SJSA1 (cell line): Measurements from ENCODE around the gene TMPRSS11F. TPM values are rescaled to one million over a fixed set of nuclear protein-coding genes. Genes with fewer than 3 reads are reported as not detected.

Experiments used
- DNase-seq, 2 experiments: peaks; one replicate each; pipeline ENCODE4 v3.0.0-alpha.2; 2015 to 2020; ENCODE audit warnings: low spot score in 2 of 2, low read depth in 1 of 2
- H3K27ac ChIP-seq: fragments of 250-450 bp; sonication (Bioruptor Pico); 2 replicates; pipeline ENCODE4 v1.5.1; 2020; ENCODE audit warnings: mild to moderate bottlenecking, moderate library complexity
- H3K27me3 ChIP-seq: fragments of 250-450 bp; sonication (Bioruptor Pico); replicated peaks from 2 replicates; pipeline ENCODE4 v1.5.1; 2020; ENCODE audit warnings: mild to moderate bottlenecking, moderate library complexity
- H3K36me3 ChIP-seq: fragments of 250-450 bp; sonication (Bioruptor Pico); 2 replicates; pipeline ENCODE4 v1.5.1; 2020; ENCODE audit warnings: mild to moderate bottlenecking
- H3K4me1 ChIP-seq: fragments of 250-450 bp; sonication (Bioruptor Pico); replicated peaks from 2 replicates; pipeline ENCODE4 v1.6.1; 2021; ENCODE audit warnings: mild to moderate bottlenecking
- H3K4me3 ChIP-seq: fragments of 250-450 bp; sonication (Bioruptor Pico); 2 replicates; pipeline ENCODE4 v1.5.1; 2020; ENCODE audit warnings: mild to moderate bottlenecking
- H3K9me3 ChIP-seq: fragments of 250-450 bp; sonication (Bioruptor Pico); replicated peaks from 2 replicates; pipeline ENCODE4 v1.5.1; 2020; ENCODE audit warnings: mild to moderate bottlenecking
- total RNA-seq: library from RNA; depleted of rRNA; stranded (reverse); fragments of >200 nt; shearing (Covaris generic); gene quantifications from 2 replicates; pipeline ENCODE4 v1.2.3, GENCODE V29; 2014

Gene TMPRSS11F
- total RNA-seq, 1 experiment from 2014 or later: not detected

DNA sequence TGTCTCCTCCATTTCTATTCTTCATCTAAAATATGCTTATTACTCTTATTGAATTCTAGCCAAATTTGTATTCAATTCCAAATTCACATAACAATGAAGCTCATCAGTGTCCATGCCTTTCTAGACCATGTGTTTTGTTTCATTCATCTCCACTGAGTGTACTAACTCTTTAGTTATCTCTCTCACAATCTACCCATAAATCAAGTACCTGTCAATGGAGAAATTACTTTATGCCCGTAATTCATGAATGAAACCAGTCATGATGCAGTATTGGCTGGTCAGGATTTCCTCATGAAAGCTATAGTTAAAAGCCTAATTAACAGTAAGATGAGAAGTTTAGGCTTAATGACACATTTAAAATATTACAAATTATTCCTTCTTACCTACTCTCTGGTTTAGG lies 12.2 kb upstream of the TMPRSS11F start:
- H3K4me3 ChIP-seq: no peak overlapping the region
- H3K9me3 ChIP-seq: no peaks in the 10 kb centered on the region
- H3K27ac ChIP-seq: no peak overlapping the region
- H3K27me3 ChIP-seq: no peaks in the 10 kb centered on the region
- no peaks in the 10 kb centered on the region for H3K36me3 ChIP-seq
- H3K4me1 ChIP-seq: no peaks in the 10 kb centered on the region
- no peak for DNase-seq

DNA sequence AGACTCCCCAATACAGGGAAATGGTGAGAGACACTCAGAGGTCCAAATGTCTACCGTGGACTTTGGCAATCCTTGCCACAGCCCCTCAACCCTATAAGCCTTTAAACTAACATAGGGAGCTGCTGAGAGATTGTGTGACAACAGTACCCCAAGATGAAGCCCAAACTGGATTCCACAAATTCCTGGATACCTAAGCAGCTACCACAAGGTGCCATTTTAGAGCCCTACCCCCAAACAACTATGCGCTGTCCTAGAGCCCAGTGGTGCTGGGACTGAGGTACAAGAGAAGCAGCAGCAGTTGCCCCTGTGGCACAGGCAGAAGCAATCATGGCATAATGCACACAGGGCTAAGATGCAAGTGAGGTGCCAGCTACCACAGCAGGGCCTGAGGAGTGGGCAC lies 2.7 kb upstream of the TMPRSS11F start:
- DNase-seq: no peak
- no peak overlapping the region for H3K27ac ChIP-seq
- H3K4me3 ChIP-seq: no peak overlapping the region
- no peaks in the 10 kb centered on the region for H3K4me1 ChIP-seq
- no peaks in the 10 kb centered on the region for H3K36me3 ChIP-seq
- no peaks in the 10 kb centered on the region for H3K27me3 ChIP-seq
- no peaks in the 10 kb centered on the region for H3K9me3 ChIP-seq

DNA sequence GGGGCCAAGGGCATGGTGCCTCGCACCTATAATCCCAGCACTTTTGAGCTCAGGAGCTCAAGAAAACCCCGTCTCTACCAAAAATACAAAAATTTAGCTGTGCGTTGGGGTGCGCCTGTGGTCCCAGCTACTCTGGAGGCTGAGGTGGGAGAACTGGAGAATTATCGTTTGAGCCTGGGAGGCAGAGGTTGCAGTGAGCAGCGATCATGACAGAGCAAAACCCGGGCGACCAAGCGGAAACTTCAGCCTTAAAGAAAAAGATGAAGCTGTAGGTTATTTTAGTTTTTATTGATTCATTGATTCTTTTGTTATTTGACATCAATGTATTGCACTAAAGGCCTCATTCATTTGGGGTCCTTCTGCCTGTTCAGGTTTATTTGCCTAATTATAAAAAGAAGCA lies 5.4 kb downstream of the TMPRSS11F start:
- no peaks in the 10 kb centered on the region for H3K36me3 ChIP-seq
- no peak overlapping the region for H3K27ac ChIP-seq
- no peaks in the 10 kb centered on the region; the same call in none of the 2 replicates for H3K27me3 ChIP-seq
- no peaks in the 10 kb centered on the region for H3K4me1 ChIP-seq
- no peak for DNase-seq
- no peak overlapping the region for H3K4me3 ChIP-seq
- H3K9me3 ChIP-seq: no peaks in the 10 kb centered on the region

DNA sequence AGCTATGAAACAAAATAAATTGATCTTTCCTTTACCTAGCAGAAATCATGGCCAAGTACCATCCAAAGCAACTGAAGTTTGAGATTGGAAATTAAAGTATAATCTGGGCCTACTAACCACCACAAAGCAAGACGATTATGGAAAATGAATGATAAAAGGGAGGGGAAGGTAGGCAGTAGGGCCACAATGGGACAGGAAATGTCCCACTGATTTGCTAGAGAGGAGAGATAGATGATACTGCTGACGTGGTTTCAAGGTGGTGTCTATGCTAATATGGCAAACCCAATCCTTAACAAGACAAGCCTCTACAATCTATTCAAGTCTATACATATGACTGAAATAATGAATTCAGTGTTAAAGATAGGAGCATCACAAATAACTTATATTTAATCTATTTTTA lies 6.1 kb downstream of the TMPRSS11F start:
- H3K4me3 ChIP-seq: no peak overlapping the region
- H3K9me3 ChIP-seq: no peaks in the 10 kb centered on the region
- no peak for DNase-seq
- no peaks in the 10 kb centered on the region for H3K36me3 ChIP-seq
- no peaks in the 10 kb centered on the region; the same call in none of the 2 replicates for H3K27me3 ChIP-seq
- no peak overlapping the region for H3K27ac ChIP-seq
- no peaks in the 10 kb centered on the region for H3K4me1 ChIP-seq

DNA sequence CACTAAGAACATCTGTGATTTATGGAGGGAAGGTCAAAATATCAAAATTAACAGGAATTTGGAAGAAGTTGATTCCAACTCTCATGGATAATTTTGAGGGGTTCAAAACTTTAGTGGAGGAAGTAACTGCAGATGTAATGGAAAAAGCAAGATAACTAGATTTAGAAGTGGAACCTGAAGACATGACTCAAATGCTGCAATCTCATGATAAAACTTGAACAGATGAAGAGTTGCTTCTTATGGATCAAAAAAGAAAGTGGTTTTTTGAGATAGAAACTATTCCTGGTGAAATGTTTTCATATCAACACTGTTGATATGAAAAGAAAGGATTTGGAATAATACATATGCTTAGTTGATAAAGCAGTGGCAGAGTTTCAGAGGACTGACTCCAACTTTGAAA lies 9.7 kb downstream of the TMPRSS11F start:
- Histone ChIP-seq H3K9me3 (no peaks in the 10 kb centered on the region), H3K4me3 (no peak overlapping the region), H3K36me3 (no peaks in the 10 kb centered on the region), H3K27me3 (no peaks in the 10 kb centered on the region; the same call in none of the 2 replicates), H3K4me1 (no peaks in the 10 kb centered on the region), H3K27ac (no peak overlapping the region)
- DNase-seq: no peak

DNA sequence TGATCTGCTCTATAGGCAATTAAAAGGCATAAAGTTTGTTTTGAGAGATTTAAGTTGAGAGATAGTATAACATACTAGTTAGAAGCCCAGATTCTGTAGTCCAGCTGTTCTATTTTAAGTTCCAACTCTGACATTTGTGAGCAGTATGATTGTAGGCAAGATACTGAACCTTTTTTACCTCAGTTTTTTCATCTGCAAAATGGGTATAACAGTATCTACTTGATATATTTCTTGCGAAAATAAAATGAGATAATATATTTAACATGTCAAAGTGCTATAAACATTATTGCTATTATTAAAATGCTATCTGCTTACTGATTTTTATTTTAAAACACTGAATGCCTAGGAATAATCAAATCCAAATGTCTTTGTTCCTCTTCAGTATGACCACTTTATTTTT lies 19.2 kb downstream of the TMPRSS11F start:
- no peaks in the 10 kb centered on the region; the same call in 1 of the 2 replicates for H3K27me3 ChIP-seq
- H3K36me3 ChIP-seq: no peaks in the 10 kb centered on the region
- H3K9me3 ChIP-seq: no peaks in the 10 kb centered on the region
- no peak overlapping the region for H3K4me3 ChIP-seq
- no peak for DNase-seq
- no peak overlapping the region for H3K27ac ChIP-seq
- H3K4me1 ChIP-seq: no peaks in the 10 kb centered on the region

DNA sequence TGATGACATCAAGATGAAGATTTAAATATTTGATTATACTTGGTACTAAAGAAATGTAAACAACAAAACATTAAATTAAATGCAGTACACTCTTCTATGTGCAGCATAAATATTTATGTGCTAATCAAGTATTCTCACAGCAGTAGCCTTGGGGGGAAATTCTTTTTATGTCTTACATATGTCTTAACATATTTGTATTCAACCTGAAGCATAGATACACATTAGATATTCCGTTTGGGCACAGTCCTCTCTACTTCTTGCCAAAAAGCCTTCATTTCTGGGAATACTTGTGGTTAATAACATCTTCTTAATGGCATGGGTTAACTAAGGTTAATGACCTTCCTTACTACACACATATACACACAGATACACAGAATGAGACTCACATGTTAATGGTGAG lies 19.8 kb downstream of the TMPRSS11F start:
- DNase-seq: no peak
- H3K36me3 ChIP-seq: no peaks in the 10 kb centered on the region
- H3K27ac ChIP-seq: no peak overlapping the region
- no peak overlapping the region for H3K4me3 ChIP-seq
- H3K9me3 ChIP-seq: no peaks in the 10 kb centered on the region
- no peaks in the 10 kb centered on the region; the same call in 1 of the 2 replicates for H3K27me3 ChIP-seq
- no peaks in the 10 kb centered on the region for H3K4me1 ChIP-seq

DNA sequence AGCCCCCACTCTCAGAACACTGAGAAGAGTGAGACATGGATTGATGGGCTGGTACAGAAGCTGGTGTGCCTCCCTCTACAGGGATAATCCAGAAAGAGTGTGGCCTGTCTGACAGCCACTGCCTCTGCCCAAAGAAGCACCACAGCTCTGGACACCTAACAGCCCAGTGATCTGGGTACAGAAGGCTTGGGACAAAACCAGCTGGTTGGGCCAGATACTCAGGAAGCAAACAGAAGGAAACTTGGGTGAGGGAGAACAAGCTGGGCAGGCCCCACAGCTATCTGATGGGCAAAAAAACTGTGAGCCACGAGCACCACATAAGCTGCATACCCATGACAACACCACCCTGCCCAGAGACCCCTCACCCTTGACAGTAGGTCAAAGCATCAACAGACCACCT lies 46.9 kb downstream of the TMPRSS11F start:
- Histone ChIP-seq H3K27ac (no peak overlapping the region), H3K36me3 (no peaks in the 10 kb centered on the region), H3K4me3 (no peak overlapping the region)

DNA sequence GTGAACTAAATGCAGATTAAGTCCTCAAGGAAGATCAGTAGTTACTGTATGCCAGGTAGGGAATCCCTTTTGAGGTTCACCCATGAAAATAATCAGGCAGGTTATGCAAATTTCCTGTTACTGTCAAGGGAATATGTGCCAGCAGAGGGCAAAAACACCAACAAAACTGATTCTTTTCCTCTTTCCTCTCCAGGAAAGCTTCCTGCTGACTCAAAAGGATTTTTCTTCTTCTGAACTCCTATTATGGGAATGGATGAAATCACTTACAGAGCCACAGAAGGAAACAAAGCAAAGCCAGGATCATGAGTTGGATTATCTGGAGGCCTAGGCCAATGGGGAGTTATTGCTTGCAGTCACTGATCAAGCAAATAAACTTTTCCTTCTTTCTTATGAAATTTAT lies 49.7 kb downstream of the TMPRSS11F start:
- H3K27ac ChIP-seq: no peak overlapping the region
- H3K4me1 ChIP-seq: no peaks in the 10 kb centered on the region
- no peaks in the 10 kb centered on the region for H3K36me3 ChIP-seq
- H3K9me3 ChIP-seq: no peaks in the 10 kb centered on the region
- H3K4me3 ChIP-seq: no peak overlapping the region
- DNase-seq: no peak
- no peaks in the 10 kb centered on the region for H3K27me3 ChIP-seq

More for the DNA sequence above, 46.9 kb downstream of the TMPRSS11F start:
- Histone ChIP-seq H3K9me3 (no peaks in the 10 kb centered on the region), H3K27me3 (no peaks in the 10 kb centered on the region), H3K4me1 (no peaks in the 10 kb centered on the region)
- no peak for DNase-seq

DNA sequence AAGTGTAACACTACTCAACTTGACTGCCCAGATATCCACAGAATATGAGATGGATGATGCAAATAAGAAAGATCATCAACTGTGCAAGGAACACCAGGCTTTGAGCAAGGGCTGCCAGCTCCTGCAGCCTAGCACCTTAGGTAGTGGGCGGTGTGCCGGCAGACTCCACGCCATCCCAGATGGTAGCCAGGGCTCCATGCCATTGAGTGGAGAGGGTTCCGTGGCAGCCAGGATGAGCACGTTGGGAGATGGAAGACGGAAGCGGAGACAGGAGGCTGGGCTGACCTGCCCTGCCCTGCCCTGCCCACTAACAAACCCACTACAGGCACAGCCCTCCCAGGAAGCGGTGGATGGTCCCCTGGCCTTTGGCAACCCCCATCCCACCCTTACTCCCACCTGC lies 51.9 kb downstream of the TMPRSS11F start:
- Histone ChIP-seq H3K36me3 (no peaks in the 10 kb centered on the region), H3K27me3 (no peaks in the 10 kb centered on the region), H3K9me3 (no peaks in the 10 kb centered on the region), H3K4me3 (no peak overlapping the region), H3K4me1 (no peaks in the 10 kb centered on the region), H3K27ac (no peak overlapping the region)
- no peak for DNase-seq

DNA sequence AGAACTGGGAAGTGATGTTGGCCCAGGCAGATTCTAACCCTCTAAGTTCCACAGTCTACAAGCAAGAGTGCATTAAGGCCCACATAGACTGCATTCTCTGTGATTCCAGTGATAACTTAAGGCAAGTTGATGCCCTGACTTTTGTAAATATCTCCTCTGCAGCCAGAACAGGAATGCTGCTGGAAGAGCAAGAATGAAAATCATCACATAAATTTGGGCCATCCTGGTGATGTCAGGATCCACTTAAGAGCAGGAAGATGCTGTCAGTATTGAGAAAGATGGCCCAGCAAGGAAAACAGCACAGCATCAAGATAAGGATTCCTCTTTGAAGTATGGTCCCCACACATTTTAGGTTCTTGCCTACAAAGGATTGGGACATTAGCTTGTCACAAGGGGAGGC lies 52.4 kb downstream of the TMPRSS11F start:
- H3K27me3 ChIP-seq: no peaks in the 10 kb centered on the region
- no peaks in the 10 kb centered on the region for H3K4me1 ChIP-seq
- no peak overlapping the region for H3K27ac ChIP-seq
- DNase-seq: no peak
- H3K9me3 ChIP-seq: no peaks in the 10 kb centered on the region
- no peak overlapping the region for H3K4me3 ChIP-seq
- no peaks in the 10 kb centered on the region for H3K36me3 ChIP-seq

DNA sequence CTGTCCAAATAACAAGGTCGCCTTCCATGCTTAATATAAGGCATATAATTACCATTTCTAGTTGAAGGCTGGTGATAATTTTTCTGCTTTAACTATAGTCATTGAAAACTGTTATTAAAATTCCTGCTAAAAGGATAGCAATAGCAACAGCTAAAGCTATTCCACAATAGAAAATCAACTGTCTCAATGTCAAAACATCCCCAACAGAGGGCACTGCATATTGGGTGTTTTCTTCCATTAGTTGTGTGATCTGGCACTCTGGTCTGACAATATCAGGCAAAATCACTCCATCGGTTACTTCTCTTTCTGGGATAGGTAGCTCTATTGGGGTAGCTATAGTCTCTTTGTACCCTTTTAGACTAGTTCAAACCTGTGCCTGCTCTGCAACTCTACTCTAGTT lies 53.5 kb downstream of the TMPRSS11F start:
- H3K4me3 ChIP-seq: no peak overlapping the region
- H3K27me3 ChIP-seq: no peaks in the 10 kb centered on the region
- no peaks in the 10 kb centered on the region for H3K9me3 ChIP-seq
- no peaks in the 10 kb centered on the region for H3K4me1 ChIP-seq
- H3K27ac ChIP-seq: no peak overlapping the region
- no peaks in the 10 kb centered on the region for H3K36me3 ChIP-seq
- no peak for DNase-seq

DNA sequence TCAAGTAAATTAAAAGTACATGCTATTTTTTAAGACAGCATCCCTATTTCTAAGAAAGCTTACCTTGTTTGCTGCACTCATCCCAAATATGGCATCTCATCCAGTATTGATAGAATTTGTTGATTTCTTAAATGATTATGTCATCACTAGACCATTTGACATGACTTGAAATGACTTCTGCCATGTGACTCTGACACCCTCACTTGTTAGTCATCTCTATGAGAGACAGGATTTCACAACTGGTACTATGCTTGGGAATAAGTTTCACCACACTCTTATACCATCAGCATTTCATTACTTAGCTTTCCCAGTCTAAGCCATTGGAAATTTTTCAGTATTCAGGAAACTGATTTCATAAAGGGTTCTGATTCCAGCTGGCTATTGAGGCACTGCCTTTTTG lies 55.3 kb downstream of the TMPRSS11F start:
- no peaks in the 10 kb centered on the region for H3K4me1 ChIP-seq
- no peaks in the 10 kb centered on the region for H3K9me3 ChIP-seq
- H3K27ac ChIP-seq: no peak overlapping the region
- H3K4me3 ChIP-seq: no peak overlapping the region
- H3K27me3 ChIP-seq: no peaks in the 10 kb centered on the region
- no peak for DNase-seq
- no peaks in the 10 kb centered on the region for H3K36me3 ChIP-seq

DNA sequence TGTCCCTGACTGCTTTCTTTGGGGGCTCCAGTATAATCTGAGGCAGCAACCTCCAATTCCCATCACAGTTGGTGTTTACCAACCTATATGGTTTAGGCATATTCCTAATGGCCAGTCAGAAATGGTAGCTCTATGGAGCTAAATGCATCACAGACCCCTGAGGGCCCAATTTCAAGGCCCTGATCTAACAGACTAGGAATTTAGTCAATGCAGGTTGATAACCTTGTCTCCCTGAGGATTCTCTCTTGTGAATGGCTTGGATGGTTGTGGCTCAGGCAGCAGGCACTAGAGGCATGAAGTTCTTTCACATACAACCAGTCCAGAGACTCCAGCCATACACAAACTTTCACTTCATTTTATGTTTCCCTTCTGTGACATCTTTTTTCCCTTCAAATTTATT lies 59.4 kb downstream of the TMPRSS11F start:
- Histone ChIP-seq H3K4me1 (no peaks in the 10 kb centered on the region), H3K27ac (no peak overlapping the region), H3K9me3 (no peaks in the 10 kb centered on the region), H3K4me3 (no peak overlapping the region), H3K36me3 (no peaks in the 10 kb centered on the region), H3K27me3 (no peaks in the 10 kb centered on the region)
- DNase-seq: no peak

DNA sequence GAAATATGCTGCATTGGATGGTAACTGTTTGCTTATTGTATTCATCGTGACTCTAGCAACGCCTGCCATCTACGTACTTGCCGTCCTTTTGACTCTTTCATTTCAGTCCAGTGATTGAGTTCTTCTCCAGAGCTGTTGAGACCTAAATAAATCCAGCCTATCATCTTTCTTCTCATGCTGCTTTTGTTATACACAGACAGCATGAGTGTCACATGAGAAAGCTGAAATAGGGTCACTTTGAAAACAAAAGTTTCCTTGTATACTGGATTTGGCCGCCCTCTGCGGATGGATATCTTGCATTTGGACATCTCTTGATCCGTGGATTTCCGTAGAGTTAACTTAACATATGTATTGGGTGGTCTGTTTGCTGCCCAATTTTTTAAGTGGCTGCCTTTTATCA lies 67.2 kb downstream of the TMPRSS11F start:
- no peak for DNase-seq
- Histone ChIP-seq H3K9me3 (no peaks in the 10 kb centered on the region), H3K27ac (no peak overlapping the region), H3K36me3 (no peaks in the 10 kb centered on the region), H3K4me3 (no peak overlapping the region), H3K27me3 (no peaks in the 10 kb centered on the region; the same call in 1 of the 2 replicates), H3K4me1 (no peaks in the 10 kb centered on the region)
